Fibroblast of the aortic adventitia (primary cell): ENCODE results near the gene AKR1B15. TPM values are rescaled to one million over a fixed set of nuclear protein-coding genes. Genes with fewer than 3 reads are reported as not detected.

Experiments
- DNase-seq: peaks from one replicate; pipeline ENCODE4 v3.0.0-alpha.2; 2010; ENCODE audit warnings: low read depth
- H3K4me3 ChIP-seq: 2 replicates; pipeline ENCODE4 v1.5.1; 2011; ENCODE audit warnings: low read depth, mild to moderate bottlenecking, control low read depth, low read length, moderate library complexity
- total RNA-seq: library from RNA; depleted of rRNA; stranded (reverse); fragments of >200 nt; gene quantifications from 2 replicates; pipeline ENCODE4 v1.2.3, GENCODE V29; 2012; ENCODE audit warnings: low replicate concordance
- TF ChIP-seq, protein P1 (sequence below): IDR thresholded peaks from 2 replicates; pipeline ENCODE4 v1.5.1; 2011; ENCODE audit warnings: mild to moderate bottlenecking, low read length, control low read depth, inconsistent platforms; ENCODE audit not compliant: insufficient read depth

The AKR1B15 gene
- total RNA-seq = not detected in 2 replicates

GRCh38 chr7:134548877-134549276, at the start of gene AKR1B15:
Gene AKR1B15 (plus strand): TSS chr7:134549110. CDS start chr7:134564620, 15,510 bp downstream.
- no peak within 1 kb of the TSS for H3K4me3 ChIP-seq
- no peak for DNase-seq
- TF ChIP-seq, protein P1, sequence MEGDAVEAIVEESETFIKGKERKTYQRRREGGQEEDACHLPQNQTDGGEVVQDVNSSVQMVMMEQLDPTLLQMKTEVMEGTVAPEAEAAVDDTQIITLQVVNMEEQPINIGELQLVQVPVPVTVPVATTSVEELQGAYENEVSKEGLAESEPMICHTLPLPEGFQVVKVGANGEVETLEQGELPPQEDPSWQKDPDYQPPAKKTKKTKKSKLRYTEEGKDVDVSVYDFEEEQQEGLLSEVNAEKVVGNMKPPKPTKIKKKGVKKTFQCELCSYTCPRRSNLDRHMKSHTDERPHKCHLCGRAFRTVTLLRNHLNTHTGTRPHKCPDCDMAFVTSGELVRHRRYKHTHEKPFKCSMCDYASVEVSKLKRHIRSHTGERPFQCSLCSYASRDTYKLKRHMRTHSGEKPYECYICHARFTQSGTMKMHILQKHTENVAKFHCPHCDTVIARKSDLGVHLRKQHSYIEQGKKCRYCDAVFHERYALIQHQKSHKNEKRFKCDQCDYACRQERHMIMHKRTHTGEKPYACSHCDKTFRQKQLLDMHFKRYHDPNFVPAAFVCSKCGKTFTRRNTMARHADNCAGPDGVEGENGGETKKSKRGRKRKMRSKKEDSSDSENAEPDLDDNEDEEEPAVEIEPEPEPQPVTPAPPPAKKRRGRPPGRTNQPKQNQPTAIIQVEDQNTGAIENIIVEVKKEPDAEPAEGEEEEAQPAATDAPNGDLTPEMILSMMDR = no peak

DNA sequence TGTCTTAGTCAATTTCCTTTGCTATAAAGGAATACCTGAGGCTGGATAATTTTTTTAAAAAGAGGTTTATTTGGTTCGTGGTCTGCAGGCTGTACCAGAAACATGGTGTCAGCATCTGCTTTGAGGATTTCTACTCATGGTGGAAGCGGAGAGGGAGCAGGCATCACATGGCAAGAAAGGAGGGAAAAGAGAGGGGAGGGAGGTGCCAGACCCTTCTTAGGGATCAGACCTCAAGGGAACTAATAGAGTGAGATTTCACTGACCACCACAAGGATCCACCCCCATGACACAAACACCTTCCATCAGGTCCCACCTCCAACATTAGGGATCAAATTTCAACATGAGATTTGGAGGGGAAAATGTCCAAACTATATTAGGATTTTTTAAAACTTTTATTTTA, 48.5 kb upstream of the AKR1B15 start:
- DNase-seq = no peak
- no peak overlapping the region for H3K4me3 ChIP-seq
- TF ChIP-seq, protein P1 = no peak

DNA sequence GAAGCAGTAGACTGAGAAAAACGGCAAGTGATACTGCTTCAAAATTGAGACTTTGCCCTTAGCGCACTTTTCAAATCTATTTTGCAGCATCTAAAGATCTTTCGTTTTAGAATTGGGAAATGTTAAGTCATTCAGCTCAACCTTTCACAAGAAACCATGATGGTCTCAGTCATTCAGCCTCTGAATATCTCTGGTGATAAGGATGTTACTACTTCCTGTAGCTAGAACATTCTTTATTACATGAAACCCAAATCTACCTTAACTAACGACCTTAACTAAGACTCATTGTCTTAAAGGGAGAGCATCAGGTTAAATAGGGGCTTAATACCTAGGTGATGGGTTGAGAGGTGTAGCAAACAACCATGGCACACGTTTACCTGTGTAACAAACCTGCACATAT, 47.9 kb upstream of the AKR1B15 start:
- TF ChIP-seq, protein P1 = no peak
- no peak overlapping the region for H3K4me3 ChIP-seq
- DNase-seq = no peak

- TF ChIP-seq, protein P1 = no peak
- DNase-seq = peak; percentile 87
Measured at GRCh38 chr7:134502463-134503371, 46.2 kb upstream of the AKR1B15 start.

GRCh38 chr7:134504660-134505164, 44.2 kb upstream of the AKR1B15 start:
- DNase-seq = no peak

More at GRCh38 chr7:134502463-134503371, 46.2 kb upstream of the AKR1B15 start:
- no peak overlapping the region for H3K4me3 ChIP-seq

GRCh38 chr7:134505856-134506255, 43.1 kb upstream of the AKR1B15 start:
- TF ChIP-seq, protein P1 = no peak
- H3K4me3 ChIP-seq = no peak overlapping the region
- no peak for DNase-seq

More at GRCh38 chr7:134504660-134505164, 44.2 kb upstream of the AKR1B15 start:
- TF ChIP-seq, protein P1 = no peak
- no peak overlapping the region for H3K4me3 ChIP-seq
